Left forelimb (tissue), 1 donor: ENCODE results near the gene YTHDF1.

Source experiments
- DNase-seq: peaks from one replicate; pipeline ENCODE4 v3.0.0-alpha.2; 2018; ENCODE audit warnings: low spot score

The YTHDF1 gene

GRCh38 chr20:63185215-63185796, 30.6 kb downstream of the YTHDF1 start:
- no peak for DNase-seq

GRCh38 chr20:63183422-63184146, 32.3 kb downstream of the YTHDF1 start:
- DNase-seq: no peak

- no peak for DNase-seq
These were observed 33.0 kb downstream of the YTHDF1 start for GRCh38 chr20:63182946-63183415.

- DNase-seq: no peak
These were observed 33.5 kb downstream of the YTHDF1 start for GRCh38 chr20:63182425-63182824.

- no peak for DNase-seq
These were observed 34.7 kb downstream of the YTHDF1 start for GRCh38 chr20:63181226-63181625.

GRCh38 chr20:63180569-63181185, 35.3 kb downstream of the YTHDF1 start:
- no peak for DNase-seq

GRCh38 chr20:63179687-63180568, 36.0 kb downstream of the YTHDF1 start:
- DNase-seq: no peak

- no peak for DNase-seq
These were observed 36.8 kb downstream of the YTHDF1 start for GRCh38 chr20:63178889-63179686.

GRCh38 chr20:63178446-63178820, 37.5 kb downstream of the YTHDF1 start:
- DNase-seq: no peak

- DNase-seq: no peak
These were observed 38.0 kb downstream of the YTHDF1 start for GRCh38 chr20:63177785-63178445.

GRCh38 chr20:63177134-63177784, 38.7 kb downstream of the YTHDF1 start:
- no peak for DNase-seq

GRCh38 chr20:63176427-63177133, 39.4 kb downstream of the YTHDF1 start:
- DNase-seq: no peak

GRCh38 chr20:63176034-63176426, 39.9 kb downstream of the YTHDF1 start:
- DNase-seq: no peak

- no peak for DNase-seq
These were observed 40.7 kb downstream of the YTHDF1 start for GRCh38 chr20:63175038-63175895.

GRCh38 chr20:63174309-63175037, 41.5 kb downstream of the YTHDF1 start:
- DNase-seq: no peak

- no peak for DNase-seq
These were observed 42.3 kb downstream of the YTHDF1 start for GRCh38 chr20:63173552-63174191.

- DNase-seq: no peak
These were observed 43.2 kb downstream of the YTHDF1 start for GRCh38 chr20:63172726-63173125.

- DNase-seq: no peak
These were observed 43.9 kb downstream of the YTHDF1 start for GRCh38 chr20:63171991-63172390.
